Caki2 (cell line): ENCODE results near the gene DHX57. TPM values are rescaled to one million over a fixed set of nuclear protein-coding genes. Genes with fewer than 3 reads are reported as not detected.

Experiments
- total RNA-seq: library from RNA; depleted of rRNA; stranded (reverse); fragments of >200 nt; shearing (Covaris generic); gene quantifications from 2 replicates; pipeline ENCODE4 v1.2.3, GENCODE V29; 2014; ENCODE audit warnings: low replicate concordance; rRNA removed

DHX57 gene
- total RNA-seq, 1 experiment from 2014 or later, result 17.0 TPM

Other genes starting within 250 kb of the DHX57 start
- gene GALM, start 209.8 kb downstream of the DHX57 start, total RNA-seq, result 88.0 and 103 TPM in 2 replicates
- 145 and 165 TPM in 2 replicates for gene SRSF7, start 124.6 kb downstream of the DHX57 start, total RNA-seq
- gene GEMIN6, start 97.7 kb downstream of the DHX57 start, total RNA-seq, result 19.3 and 32.1 TPM in 2 replicates
- 36.4 and 41.2 TPM in 2 replicates for gene MORN2, start within 50 bp of the DHX57 start, total RNA-seq
- not detected in 2 replicates for gene ARHGEF33, start 13.9 kb upstream of the DHX57 start, total RNA-seq
- 8.7 and 9.5 TPM in 2 replicates for gene SOS1, start 245.1 kb upstream of the DHX57 start, total RNA-seq